A673 (cell line): ENCODE measurements around the gene CRB1.

Experiments used
- CTCF ChIP-seq: fragments of 300-800, 200-600 bp; sonication (generic); conservative IDR thresholded peaks from 2 replicates; pipeline ENCODE4 v1.5.1; 2017; ENCODE audit warnings: low read depth, mild to moderate bottlenecking, antibody characterized with exemption, low read length, moderate library complexity, mixed read lengths
- EZH2 ChIP-seq: fragments of 200-600 bp; sonication (generic); IDR thresholded peaks from 2 replicates; pipeline ENCODE4 v1.6.1; 2017; ENCODE audit warnings: borderline replicate concordance, low read depth, mild to moderate bottlenecking, mixed read lengths, antibody characterized with exemption, low read length; ENCODE audit not compliant: poor library complexity, severe bottlenecking

GRCh38 chr1:197303463-197303862 lies 35.4 kb downstream of the CRB1 start:
- no peak for TF ChIP-seq CTCF
- TF ChIP-seq EZH2: no peak
